EH (cell line): Measurements from ENCODE around the gene TPCN2.
"Not testable (repeated sequence)": the region's sequence is repeated elsewhere in the genome, so short reads cannot be mapped to it uniquely, and the experiment has no call there.

Experiments
- DNase-seq: peaks from one replicate; pipeline ENCODE4 v3.0.0-alpha.2; 2015; ENCODE audit warnings: low read depth

The TPCN2 gene

GRCh38 chr11:69130654-69131053, 81.9 kb downstream of the TPCN2 start:
- DNase-seq: peak; percentile 21

GRCh38 chr11:69131121-69131566, 82.4 kb downstream of the TPCN2 start:
- no peak for DNase-seq

GRCh38 chr11:69131644-69132300, 83.0 kb downstream of the TPCN2 start:
- DNase-seq: peak; percentile 77

DNA sequence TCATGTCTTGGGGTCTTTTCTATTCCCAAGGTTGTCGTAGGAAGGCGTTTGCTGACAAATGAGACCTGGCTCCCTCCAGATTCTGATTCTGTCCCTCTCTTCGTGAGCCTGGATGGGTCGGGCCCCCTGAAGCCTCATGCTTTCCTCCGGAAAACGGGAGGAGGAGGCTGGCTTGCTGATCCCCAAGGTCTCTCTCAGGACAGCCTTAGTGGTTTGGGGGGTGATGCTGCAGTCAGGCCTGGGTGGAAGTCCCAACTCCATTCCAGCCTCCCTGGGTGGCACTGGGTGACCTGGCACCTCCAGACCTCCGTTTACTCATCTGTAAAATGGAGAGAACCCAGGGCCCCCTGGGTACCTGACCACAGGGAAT, 83.6 kb downstream of the TPCN2 start:
- no peak for DNase-seq

DNA sequence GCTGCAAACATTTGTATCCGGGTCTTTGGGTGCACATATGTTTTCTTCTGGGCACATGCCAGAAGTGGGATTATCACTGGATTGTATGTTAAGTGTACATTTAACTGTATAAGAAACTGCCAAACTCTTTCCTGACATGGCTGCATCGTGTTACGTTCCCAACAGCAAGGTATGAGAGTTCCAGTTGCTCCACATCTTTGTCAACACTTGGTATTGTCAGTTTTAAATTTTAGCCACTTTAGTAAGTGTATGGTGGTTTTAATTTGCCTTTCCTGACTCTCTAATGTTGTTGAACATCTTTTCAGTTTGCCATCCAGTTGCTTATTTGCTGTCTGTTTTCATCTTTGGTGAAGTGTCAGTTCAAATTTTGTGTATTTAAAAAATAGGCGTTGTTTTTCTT, 84.5 kb downstream of the TPCN2 start:
- no peak for DNase-seq

- not testable (repeated sequence) for DNase-seq
Observed at GRCh38 chr11:69134182-69134581, 85.5 kb downstream of the TPCN2 start.

DNA sequence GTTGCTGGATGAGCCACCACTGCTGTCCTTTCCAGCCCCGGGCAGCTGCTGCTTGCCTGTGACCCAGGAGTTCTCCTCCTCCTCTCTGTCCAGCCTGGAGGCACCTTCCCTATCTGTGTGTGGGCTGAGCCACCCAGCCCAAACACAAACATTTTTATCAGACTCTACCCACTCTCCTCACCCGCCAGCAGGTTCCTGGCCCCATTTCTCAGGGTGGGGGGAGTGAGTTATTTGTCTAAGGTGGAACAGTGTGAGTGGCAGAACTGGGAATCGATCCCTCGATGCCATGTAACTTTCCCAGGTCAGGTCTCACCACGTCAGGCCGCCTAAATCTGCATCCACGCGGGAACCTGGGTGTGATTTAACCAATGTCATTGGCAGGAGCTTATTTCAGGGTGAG, 86.2 kb downstream of the TPCN2 start:
- no peak for DNase-seq

- DNase-seq: no peak
Observed at GRCh38 chr11:69135420-69136363, 87.0 kb downstream of the TPCN2 start.

DNA sequence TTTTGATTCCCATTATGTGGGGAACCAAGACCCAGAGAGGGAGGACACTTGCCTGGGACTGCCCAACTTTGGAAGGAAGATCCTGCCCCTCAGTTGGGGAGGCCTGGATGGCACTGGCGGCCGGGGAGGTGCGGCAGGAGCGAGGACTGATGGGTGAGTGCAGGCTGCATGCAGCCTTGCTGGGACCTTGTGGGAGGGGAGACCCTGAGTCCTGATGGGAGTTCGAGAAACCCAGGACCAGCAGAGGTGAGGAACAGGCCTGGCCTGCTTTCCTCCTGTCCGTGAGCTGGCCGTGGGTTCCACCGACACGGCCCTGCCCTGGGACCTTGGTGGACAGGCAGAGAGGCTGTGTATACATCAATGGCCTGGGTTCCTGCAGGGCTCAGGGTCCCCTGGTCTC, 87.7 kb downstream of the TPCN2 start:
- no peak for DNase-seq

DNA sequence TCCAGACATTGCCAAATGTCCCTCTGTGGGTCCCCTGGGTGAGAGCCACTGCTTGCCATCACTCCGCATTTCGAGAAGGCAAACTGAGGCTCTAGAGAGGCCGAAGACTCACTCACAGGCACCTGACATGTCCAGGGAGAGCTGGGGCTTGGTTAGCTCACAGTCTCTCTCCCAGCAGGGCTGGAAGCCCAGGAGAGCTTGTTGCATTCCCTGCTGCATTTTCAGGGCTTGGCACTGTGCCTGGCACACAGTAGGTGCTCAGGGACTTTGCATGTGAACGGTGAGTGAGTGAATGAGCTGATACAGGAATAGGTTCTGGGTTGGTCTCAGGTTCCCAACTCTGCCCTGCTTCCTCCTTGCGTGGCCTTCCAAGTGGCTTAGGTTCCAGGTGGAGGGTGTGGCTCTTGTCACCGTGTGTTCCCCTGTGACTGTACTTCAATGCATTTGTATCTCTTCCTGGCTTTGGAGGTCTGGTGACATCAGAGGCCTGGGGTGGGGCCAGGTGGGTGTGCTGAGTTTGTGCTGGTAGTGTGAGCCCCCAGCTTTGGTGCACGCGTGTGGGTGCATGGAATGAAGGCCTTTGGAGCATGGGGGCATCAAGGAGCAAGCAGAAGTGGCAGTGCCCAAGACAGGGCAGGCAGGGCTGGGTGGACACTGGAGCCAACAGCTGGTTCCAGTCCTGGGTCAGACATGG, 88.6 kb downstream of the TPCN2 start:
- no peak for DNase-seq

DNA sequence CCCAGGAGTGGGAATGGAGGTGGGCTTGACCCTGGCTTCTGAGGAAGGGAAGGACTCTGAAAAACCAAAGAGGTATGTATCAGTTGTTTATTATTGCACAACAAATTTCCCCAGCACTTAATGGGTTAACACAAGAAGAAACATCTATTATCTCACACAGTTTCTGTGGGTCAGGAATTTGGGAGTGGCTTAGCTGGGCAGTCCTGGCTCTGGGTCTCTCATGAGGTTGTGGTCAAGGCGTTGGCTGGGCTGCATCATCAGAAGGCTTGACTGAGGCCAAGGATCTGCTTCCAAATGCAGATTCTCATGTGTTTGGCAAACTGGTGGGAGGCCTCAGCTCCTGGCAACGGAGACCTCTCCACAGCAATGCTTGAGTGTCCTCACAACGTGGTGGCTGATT, 89.5 kb downstream of the TPCN2 start:
- peak; percentile 81 for DNase-seq

- DNase-seq: not testable (repeated sequence)
Observed at GRCh38 chr11:69140161-69140560, 91.4 kb downstream of the TPCN2 start.

DNA sequence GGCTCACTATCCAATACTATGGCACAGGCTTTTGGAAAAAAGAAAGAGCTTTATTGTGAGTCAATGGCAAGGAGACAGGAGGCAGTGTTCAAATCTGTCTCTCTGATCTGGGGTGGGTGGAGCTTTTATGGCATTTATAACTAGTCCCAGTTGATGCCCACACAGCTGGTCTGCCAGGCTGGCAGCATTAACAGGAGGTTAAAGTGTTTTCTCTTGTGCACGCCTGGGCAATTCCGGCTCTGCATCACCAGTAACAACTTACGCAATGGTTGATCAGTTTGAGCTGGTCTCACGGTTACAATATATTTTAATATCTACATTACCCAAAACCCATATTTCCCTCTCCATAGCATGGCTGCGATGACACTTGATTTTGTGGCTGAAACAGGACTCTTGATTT, 91.9 kb downstream of the TPCN2 start:
- no peak for DNase-seq

GRCh38 chr11:69141742-69142141, 93.0 kb downstream of the TPCN2 start:
- no peak for DNase-seq

DNA sequence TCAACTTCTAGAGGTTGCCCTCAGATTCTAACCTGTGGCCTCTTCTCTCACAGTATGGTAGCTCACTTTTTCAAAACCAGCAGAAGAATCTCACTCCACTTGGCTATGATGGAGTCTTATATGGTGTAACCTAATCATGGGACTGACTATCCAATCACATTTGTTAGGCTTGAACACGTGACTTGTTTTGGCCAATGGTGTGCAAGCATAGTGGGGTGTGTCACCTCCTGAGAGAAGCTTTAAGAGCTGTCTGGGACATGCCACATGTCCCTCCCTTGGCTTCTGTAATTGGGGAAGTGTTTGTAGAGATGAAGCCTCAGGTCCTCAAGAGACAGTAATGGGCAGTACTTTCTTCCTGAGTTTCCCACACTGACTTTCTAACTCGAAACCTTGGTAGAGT, 94.2 kb downstream of the TPCN2 start:
- DNase-seq: no peak

DNA sequence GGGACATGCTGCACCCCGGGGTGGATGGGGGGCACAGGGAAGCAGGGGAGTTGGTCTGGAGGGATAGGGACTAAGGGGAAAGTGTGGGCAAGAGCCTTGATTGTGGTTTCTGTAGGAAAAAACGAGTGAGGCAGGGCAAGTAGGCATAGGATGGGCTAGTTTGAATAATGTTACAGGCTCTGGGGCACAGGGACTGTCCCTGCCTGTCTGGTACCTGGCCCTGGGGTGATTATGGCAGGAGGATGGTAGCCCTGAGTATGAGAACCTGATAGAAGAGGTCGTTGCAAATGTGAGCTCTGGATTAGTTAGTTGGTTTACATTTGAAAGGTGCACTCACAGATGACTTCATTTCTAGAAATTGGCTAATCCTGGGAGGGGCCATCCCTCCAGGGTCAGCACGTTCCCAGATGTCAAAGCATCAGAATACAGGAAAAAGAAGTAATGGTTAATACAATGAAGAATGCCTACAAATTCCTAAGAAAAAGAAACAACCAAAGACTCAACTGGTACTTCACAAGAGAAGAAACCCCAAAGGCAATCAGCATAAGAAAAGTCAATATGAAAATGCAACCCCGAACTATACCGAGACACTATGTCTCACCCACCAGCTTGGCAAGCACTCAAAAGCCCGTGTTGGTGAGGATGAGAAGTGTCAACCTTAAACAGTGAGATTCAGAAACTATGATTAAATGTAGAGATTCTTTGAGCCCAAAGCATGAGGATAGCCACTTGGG, 95.8 kb downstream of the TPCN2 start:
- DNase-seq: no peak

- DNase-seq: no peak
Observed at GRCh38 chr11:69145050-69145380, 96.3 kb downstream of the TPCN2 start.

- no peak for DNase-seq
Observed at GRCh38 chr11:69148377-69148762, 99.6 kb downstream of the TPCN2 start.

DNA sequence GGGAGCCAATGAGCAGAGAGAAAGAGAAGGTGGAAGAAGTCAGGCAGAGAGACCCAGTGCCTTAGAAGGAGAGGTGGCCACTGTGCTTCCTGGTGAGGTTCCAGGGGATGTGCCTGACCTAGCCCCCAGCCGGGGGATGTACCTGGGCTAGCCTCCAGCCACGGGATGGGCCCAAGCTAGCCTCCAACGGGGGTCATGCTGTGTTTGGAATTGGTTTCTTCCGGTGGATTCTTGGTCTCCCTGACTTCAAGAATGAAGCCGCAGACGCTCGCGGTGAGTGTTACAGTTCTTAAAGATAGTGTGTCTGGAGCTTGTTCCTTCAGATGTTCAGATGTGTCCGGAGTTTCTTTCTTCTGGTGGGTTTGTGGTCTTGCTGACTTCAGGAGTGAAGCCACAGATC, 100.1 kb downstream of the TPCN2 start:
- DNase-seq: no peak

- DNase-seq: not testable (repeated sequence)
Observed at GRCh38 chr11:69149338-69150045, 100.8 kb downstream of the TPCN2 start.

DNA sequence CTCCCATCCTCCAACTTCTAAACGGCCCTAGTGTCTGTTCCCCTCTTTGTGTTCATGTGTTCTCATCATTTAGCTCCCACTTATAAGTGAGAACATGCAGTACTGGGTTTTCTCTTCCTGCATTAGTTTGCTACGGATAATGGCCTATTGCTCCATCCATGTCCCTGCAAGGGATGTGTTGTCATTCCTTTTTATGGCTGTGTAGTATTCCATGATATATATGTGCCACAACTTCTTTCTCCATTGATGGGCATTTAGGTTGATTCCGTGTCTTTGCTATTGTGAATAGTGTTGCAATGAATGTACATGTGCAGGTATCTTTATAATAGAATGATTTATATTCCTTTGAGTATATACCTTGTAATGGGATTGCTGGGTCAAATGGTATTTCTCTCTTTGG, 101.4 kb downstream of the TPCN2 start:
- DNase-seq: no peak

DNA sequence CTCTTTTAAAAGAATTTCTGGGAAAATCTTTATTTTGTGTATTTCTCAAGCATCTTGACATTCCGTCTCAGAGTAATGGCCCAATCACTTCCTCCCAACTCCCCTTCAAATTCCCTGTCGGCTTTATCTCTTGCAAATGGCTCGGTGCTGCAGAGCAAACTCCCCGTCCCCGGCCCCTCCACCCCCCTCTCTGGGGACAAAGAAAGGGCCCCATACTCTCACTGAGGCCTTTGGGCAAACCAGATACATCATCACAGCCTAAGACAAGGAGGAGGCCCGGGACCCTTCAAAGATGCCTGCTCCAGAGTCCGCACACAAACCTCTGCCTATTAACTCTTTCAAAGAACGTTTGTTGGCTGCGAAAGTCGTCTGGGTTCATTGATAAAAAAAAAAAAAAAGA, 103.1 kb downstream of the TPCN2 start:
- DNase-seq: no peak
